K562 (cell line): ENCODE results near the gene DVL2. TPM values are rescaled to one million over a fixed set of nuclear protein-coding genes. Genes with fewer than 3 reads are reported as not detected.

Experiments
- ATF7 ChIP-seq: fragments of 450-650 bp; IDR thresholded peaks from 2 replicates; pipeline ENCODE4 v1.7.1; 2014; ENCODE audit warnings: mild to moderate bottlenecking, moderate library complexity
- CBFA2T2 ChIP-seq: fragments of 450-650 bp; conservative IDR thresholded peaks from 2 replicates; pipeline ENCODE4 v1.6.1; 2017; ENCODE audit warnings: mild to moderate bottlenecking
- CBFB ChIP-seq: sonication (generic); formaldehyde crosslinking; IDR thresholded peaks from 2 replicates; pipeline ENCODE4 v1.4.0; 2020; ENCODE audit warnings: mild to moderate bottlenecking, missing genetic modification reagents
- FOXP4 ChIP-seq: sonication (generic); formaldehyde crosslinking; IDR thresholded peaks from 2 replicates; pipeline ENCODE4 v1.8.0; 2022; ENCODE audit warnings: mild to moderate bottlenecking, missing genetic modification reagents, borderline replicate concordance
- GTF2E2 ChIP-seq: fragments of 200-800 bp; sonication (Bioruptor generic); IDR thresholded peaks from 2 replicates; pipeline ENCODE4 v1.6.1; 2016; ENCODE audit warnings: missing genetic modification characterization, missing compliant biosample characterization
- ILF3 ChIP-seq: fragments of 450-650 bp; IDR thresholded peaks from 2 replicates; pipeline ENCODE4 v1.6.1; 2018; ENCODE audit warnings: antibody characterized with exemption, mild to moderate bottlenecking, moderate library complexity, borderline replicate concordance
- MCM2 ChIP-seq: fragments of 450-650 bp; IDR thresholded peaks from 2 replicates; pipeline ENCODE4 v1.6.1; 2017; ENCODE audit warnings: low read depth, mild to moderate bottlenecking
- RBM17 ChIP-seq: fragments of 200-400 bp; formaldehyde crosslinking; IDR thresholded peaks from 2 replicates; pipeline ENCODE4 v1.6.1; 2017; ENCODE audit warnings: low read depth, mild to moderate bottlenecking, low read length, borderline replicate concordance
- SMAD4 ChIP-seq: fragments of 250-450 bp; sonication (Bioruptor Pico); conservative IDR thresholded peaks from 2 replicates; pipeline ENCODE4 v1.8.0; 2021; ENCODE audit warnings: inconsistent platforms, mild to moderate bottlenecking, moderate library complexity
- SOX6 ChIP-seq: fragments of 450-650 bp; IDR thresholded peaks from 2 replicates; pipeline ENCODE4 v1.6.1; 2014; ENCODE audit warnings: mild to moderate bottlenecking
- ZNF175 ChIP-seq: fragments of 200-800 bp; sonication (Bioruptor generic); IDR thresholded peaks from 2 replicates; pipeline ENCODE4 v1.6.1; 2016; ENCODE audit warnings: low read depth, mild to moderate bottlenecking, missing genetic modification characterization, missing compliant biosample characterization
- ZNF274 ChIP-seq: IDR thresholded peaks from 2 replicates; pipeline ENCODE4 v1.6.1; 2011; ENCODE audit warnings: low read depth, mild to moderate bottlenecking, low read length, moderate library complexity, borderline replicate concordance
- ZNF384 ChIP-seq: IDR thresholded peaks from 2 replicates; pipeline ENCODE4 v1.6.1; 2012; ENCODE audit warnings: low read depth, low read length, improper control_type of control experiment
- ZNF780A ChIP-seq: fragments of 250-450 bp; sonication (Bioruptor Pico); IDR thresholded peaks from 2 replicates; pipeline ENCODE4 v1.5.0; 2021; ENCODE audit warnings: mild to moderate bottlenecking
- polyA plus RNA-seq, 8 experiments: library from polyadenylated mRNA; depleted of rRNA in 4 of 8; stranded (reverse) in 5 of 8; unstranded in 3 of 8; fragments of >200 nt; fragmentation: Nextera tagmentation in 2 of 8; fragmentation: Illumina TruSeq in 1 of 8; extraction: Ambion mirVana in 2 of 8; extraction: Trizol in 1 of 8; gene quantifications; 2 replicates each; pipeline versions ENCODE4 v1.2.1 to v1.2.3, GENCODE V29; 2011 to 2014; ENCODE audit warnings: inconsistent platforms in 1 of 8, missing spikeins in 1 of 8
- total RNA-seq, 7 experiments: library from RNA; depleted of rRNA in 6 of 7; stranded (reverse); fragments of >200 nt in 6 of 7; fragmentation: Illumina TruSeq in 2 of 7; extraction: Trizol in 2 of 7; gene quantifications; 2 replicates each; pipeline versions ENCODE4 v1.2.1 to v1.2.3, GENCODE V29; 2011 to 2021; ENCODE audit warnings: low replicate concordance in 1 of 7
- TF ChIP-seq, protein P1 (sequence below): fragments of 450-650 bp; IDR thresholded peaks from 2 replicates; pipeline ENCODE4 v1.6.1; 2016; ENCODE audit warnings: low read depth
- TF ChIP-seq, protein P2 (sequence below): fragments of 250-450 bp; sonication (Bioruptor Pico); IDR thresholded peaks from 2 replicates; pipeline ENCODE4 v1.5.0; 2022; ENCODE audit warnings: mild to moderate bottlenecking

Gene DVL2
- total and polyA plus RNA-seq, 9 of the 15 experiments (the other 6 are each of a cell fraction or from before 2014, with no cell fraction given) = 1.3 to 49.5 (median 24.3) TPM

DNA sequence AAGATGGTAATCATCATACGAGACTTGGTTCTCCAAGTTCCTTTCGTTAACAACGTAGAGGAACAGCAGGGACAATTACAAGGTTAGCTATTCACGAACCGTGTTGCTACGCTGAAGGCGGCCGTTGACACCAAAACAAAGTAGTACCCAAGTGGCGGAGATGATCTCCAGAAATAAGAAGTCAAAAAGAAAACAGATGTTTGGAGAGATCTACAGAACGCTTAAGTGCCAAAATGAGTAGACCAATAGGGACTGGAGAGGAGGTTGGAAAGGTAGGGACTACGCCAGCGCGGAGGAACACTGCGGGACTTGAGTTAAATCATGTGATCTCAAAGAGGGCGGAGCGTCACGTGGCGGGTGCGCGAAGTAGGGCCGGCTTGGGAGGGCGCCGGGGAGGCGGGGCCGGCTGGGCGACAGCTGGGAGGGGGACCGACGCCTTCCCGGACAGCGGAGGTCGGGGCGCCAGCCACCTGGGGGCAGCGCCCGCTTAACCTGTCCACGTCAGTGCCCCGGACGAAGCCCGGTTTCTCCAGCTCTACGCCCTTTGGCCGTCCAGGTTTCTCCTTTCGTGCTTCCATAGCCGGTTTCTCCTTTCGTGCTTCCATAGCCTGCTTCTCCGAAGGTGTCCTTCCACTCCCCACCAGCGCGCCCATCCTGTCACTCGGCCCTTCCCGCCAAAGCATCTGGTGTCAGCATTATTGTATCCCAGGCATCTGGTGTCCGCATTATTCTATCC lies 8.6 kb upstream of the DVL2 start (continued):
- TF ChIP-seq ZNF274 (no peak), SMAD4 (CRISPR knock-in tag) (peak; percentile 83), ATF7 (peak; percentile 75), RBM17 (no peak), ZNF780A (no peak), CBFA2T2 (peak; percentile 90), ZNF384 (no peak), GTF2E2 (tag) (0 out of 2 replicates have a peak, but pooled peaks have one; percentile 58), SOX6 (peak; percentile 57; the same call in 1 of the 2 replicates), ILF3 (0 out of 2 replicates have a peak, but pooled peaks have one; percentile 61), CBFB (no peak), ZNF175 (no peak), FOXP4 (CRISPR knock-in tag) (no peak), MCM2 (no peak)
- TF ChIP-seq, protein P1, sequence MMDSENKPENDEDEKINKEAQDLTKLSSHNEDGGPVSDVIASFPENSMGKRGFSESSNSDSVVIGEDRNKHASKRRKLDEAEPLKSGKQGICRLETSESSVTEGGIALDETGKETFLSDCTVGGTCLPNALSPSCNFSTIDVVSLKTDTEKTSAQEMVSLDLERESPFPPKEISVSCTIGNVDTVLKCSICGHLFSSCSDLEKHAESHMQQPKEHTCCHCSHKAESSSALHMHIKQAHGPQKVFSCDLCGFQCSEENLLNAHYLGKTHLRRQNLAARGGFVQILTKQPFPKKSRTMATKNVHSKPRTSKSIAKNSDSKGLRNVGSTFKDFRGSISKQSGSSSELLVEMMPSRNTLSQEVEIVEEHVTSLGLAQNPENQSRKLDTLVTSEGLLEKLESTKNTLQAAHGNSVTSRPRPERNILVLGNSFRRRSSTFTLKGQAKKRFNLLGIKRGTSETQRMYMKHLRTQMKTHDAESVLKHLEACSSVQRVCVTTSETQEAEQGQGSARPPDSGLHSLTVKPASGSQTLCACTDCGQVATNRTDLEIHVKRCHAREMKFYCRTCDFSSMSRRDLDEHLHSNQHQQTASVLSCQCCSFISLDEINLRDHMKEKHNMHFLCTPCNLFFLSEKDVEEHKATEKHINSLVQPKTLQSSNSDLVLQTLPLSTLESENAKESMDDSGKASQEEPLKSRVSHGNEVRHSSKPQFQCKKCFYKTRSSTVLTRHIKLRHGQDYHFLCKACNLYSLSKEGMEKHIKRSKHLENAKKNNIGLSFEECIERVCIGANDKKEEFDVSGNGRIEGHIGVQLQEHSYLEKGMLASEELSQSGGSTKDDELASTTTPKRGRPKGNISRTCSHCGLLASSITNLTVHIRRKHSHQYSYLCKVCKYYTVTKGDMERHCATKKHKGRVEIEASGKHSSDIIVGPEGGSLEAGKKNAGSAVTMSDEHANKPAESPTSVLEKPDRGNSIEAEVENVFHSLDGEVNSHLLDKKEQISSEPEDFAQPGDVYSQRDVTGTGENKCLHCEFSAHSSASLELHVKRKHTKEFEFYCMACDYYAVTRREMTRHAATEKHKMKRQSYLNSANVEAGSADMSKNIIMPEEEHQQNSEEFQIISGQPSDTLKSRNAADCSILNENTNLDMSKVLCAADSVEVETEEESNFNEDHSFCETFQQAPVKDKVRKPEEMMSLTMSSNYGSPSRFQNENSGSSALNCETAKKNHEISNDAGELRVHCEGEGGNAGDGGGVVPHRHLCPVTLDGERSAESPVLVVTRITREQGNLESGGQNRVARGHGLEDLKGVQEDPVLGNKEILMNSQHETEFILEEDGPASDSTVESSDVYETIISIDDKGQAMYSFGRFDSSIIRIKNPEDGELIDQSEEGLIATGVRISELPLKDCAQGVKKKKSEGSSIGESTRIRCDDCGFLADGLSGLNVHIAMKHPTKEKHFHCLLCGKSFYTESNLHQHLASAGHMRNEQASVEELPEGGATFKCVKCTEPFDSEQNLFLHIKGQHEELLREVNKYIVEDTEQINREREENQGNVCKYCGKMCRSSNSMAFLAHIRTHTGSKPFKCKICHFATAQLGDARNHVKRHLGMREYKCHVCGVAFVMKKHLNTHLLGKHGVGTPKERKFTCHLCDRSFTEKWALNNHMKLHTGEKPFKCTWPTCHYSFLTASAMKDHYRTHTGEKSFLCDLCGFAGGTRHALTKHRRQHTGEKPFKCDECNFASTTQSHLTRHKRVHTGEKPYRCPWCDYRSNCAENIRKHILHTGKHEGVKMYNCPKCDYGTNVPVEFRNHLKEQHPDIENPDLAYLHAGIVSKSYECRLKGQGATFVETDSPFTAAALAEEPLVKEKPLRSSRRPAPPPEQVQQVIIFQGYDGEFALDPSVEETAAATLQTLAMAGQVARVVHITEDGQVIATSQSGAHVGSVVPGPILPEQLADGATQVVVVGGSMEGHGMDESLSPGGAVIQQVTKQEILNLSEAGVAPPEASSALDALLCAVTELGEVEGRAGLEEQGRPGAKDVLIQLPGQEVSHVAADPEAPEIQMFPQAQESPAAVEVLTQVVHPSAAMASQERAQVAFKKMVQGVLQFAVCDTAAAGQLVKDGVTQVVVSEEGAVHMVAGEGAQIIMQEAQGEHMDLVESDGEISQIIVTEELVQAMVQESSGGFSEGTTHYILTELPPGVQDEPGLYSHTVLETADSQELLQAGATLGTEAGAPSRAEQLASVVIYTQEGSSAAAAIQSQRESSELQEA = no peak
- TF ChIP-seq, protein P2, sequence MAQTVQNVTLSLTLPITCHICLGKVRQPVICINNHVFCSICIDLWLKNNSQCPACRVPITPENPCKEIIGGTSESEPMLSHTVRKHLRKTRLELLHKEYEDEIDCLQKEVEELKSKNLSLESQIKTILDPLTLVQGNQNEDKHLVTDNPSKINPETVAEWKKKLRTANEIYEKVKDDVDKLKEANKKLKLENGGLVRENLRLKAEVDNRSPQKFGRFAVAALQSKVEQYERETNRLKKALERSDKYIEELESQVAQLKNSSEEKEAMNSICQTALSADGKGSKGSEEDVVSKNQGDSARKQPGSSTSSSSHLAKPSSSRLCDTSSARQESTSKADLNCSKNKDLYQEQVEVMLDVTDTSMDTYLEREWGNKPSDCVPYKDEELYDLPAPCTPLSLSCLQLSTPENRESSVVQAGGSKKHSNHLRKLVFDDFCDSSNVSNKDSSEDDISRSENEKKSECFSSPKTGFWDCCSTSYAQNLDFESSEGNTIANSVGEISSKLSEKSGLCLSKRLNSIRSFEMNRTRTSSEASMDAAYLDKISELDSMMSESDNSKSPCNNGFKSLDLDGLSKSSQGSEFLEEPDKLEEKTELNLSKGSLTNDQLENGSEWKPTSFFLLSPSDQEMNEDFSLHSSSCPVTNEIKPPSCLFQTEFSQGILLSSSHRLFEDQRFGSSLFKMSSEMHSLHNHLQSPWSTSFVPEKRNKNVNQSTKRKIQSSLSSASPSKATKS (CRISPR knock-in tag) = no peak
